A204.1 (cell line): ENCODE results near the gene U2AF1L4.

Source experiments
- FAIRE-seq: peaks from 2 replicates; lab custom pipeline; 2012; peaks lifted over from hg19 to GRCh38; lab: Jason Lieb, UNC

U2AF1L4 gene

GRCh38 chr19:35712567-35713505 lies 32.4 kb downstream of the U2AF1L4 start:
- no peak for FAIRE-seq

- no peak for FAIRE-seq
Measured at GRCh38 chr19:35710784-35711723, 34.2 kb downstream of the U2AF1L4 start.

- FAIRE-seq, result no peak
Measured at GRCh38 chr19:35708391-35708790, 36.8 kb downstream of the U2AF1L4 start.

GRCh38 chr19:35704218-35704617 lies 41.0 kb downstream of the U2AF1L4 start, which contains the start of gene ZBTB32:
TSS of gene ZBTB32 (plus strand) at chr19:35704558. CDS start at chr19:35714627, 10,069 bp downstream.
- no peak for FAIRE-seq

GRCh38 chr19:35703343-35703742 lies 41.9 kb downstream of the U2AF1L4 start:
- no peak for FAIRE-seq

GRCh38 chr19:35702223-35703012 lies 42.8 kb downstream of the U2AF1L4 start:
- FAIRE-seq, result peak; percentile 96

- FAIRE-seq, result no peak
Measured at GRCh38 chr19:35696835-35697234, 48.4 kb downstream of the U2AF1L4 start.

- FAIRE-seq, result no peak
Measured at GRCh38 chr19:35695895-35696422, 49.3 kb downstream of the U2AF1L4 start.

GRCh38 chr19:35693835-35694599 lies 51.2 kb downstream of the U2AF1L4 start:
- FAIRE-seq, result peak; percentile 57

- FAIRE-seq, result no peak
Measured at GRCh38 chr19:35693422-35693821, 51.8 kb downstream of the U2AF1L4 start.
